Mammary epithelial cell (primary cell): ENCODE data around the gene SMCP.

Source experiments
- EZH2 ChIP-seq: IDR thresholded peaks from 2 replicates; pipeline ENCODE4 v1.6.1; 2012; ENCODE audit warnings: low read length, inconsistent platforms, borderline replicate concordance
- TF ChIP-seq, protein P1 (sequence below), 2 donors: IDR thresholded peaks in 1 of 2; conservative IDR thresholded peaks in 1 of 2; 2 replicates each; pipeline ENCODE4 v1.5.1; 2011 to 2012; ENCODE audit warnings: inconsistent platforms in 2 of 2, low read length in 2 of 2, mild to moderate bottlenecking in 2 of 2, control low read depth in 1 of 2, low read depth in 1 of 2; ENCODE audit not compliant: insufficient read depth in 1 of 2; ENCODE audit errors: extremely low read depth in 1 of 2

DNA sequence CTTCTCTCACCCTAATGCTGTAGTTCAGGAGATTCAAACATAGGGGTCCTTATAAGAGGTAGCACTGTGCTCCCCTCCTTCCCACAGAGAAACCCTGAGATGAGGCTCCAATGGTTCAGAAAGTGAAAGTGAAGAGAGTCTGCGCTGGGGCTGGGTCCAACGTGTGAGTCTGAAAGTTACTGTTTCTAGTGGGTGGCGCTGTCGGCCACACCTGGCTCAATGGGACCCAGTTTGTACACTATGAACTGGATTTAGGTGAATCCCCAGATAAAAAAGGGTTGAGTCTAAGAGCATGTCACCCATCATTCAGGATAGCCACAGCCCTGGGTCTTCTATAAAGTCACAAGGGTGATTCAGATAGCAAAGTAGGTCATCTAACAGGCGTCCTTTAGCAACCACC is 2.8 kb downstream of the SMCP start:
- TF ChIP-seq, protein P1, sequence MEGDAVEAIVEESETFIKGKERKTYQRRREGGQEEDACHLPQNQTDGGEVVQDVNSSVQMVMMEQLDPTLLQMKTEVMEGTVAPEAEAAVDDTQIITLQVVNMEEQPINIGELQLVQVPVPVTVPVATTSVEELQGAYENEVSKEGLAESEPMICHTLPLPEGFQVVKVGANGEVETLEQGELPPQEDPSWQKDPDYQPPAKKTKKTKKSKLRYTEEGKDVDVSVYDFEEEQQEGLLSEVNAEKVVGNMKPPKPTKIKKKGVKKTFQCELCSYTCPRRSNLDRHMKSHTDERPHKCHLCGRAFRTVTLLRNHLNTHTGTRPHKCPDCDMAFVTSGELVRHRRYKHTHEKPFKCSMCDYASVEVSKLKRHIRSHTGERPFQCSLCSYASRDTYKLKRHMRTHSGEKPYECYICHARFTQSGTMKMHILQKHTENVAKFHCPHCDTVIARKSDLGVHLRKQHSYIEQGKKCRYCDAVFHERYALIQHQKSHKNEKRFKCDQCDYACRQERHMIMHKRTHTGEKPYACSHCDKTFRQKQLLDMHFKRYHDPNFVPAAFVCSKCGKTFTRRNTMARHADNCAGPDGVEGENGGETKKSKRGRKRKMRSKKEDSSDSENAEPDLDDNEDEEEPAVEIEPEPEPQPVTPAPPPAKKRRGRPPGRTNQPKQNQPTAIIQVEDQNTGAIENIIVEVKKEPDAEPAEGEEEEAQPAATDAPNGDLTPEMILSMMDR (conservative IDR thresholded peaks at IDR 0.05 in 1 of 2, IDR thresholded peaks at IDR 0.05 in 1 of 2; ENCODE audit: extremely low read depth in 1 of 2, insufficient read depth in 1 of 2, low read depth in 1 of 2, low read length in 2 of 2), result no peak
- no peak for TF ChIP-seq EZH2
